ENCODE results near the gene KRTAP10-3.

KRTAP10-3 gene

GRCh38 chr21:44533121-44533890 is 25.3 kb downstream of the KRTAP10-3 start:
- H3K9me3 Mint-ChIP-seq = no peaks in the 10 kb centered on the region
- H3K4me3 Mint-ChIP-seq = no peak overlapping the region
- no peaks in the 10 kb centered on the region for H3K36me3 Mint-ChIP-seq (ENCODE audit: low read depth)
- no peaks in the 10 kb centered on the region for H3K4me1 Mint-ChIP-seq
- TF ChIP-seq CTCF (IDR thresholded peaks at IDR 0.05) = no peak
- no peak for DNase-seq
- H3K27me3 Mint-ChIP-seq (ENCODE audit: low read depth, poor library complexity) = peaks cover 8% of the 10 kb centered on the region
- no peak overlapping the region for H3K27ac Mint-ChIP-seq

GRCh38 chr21:44532712-44533111 is 25.9 kb downstream of the KRTAP10-3 start:
- no peak for TF ChIP-seq CTCF (IDR thresholded peaks at IDR 0.05)
- Mint-ChIP-seq H3K4me1 (no peaks in the 10 kb centered on the region), H3K4me3 (no peak overlapping the region), H3K27ac (no peak overlapping the region), H3K27me3 (ENCODE audit: low read depth, poor library complexity) (peaks cover 8% of the 10 kb centered on the region), H3K9me3 (no peaks in the 10 kb centered on the region), H3K36me3 (ENCODE audit: low read depth) (no peaks in the 10 kb centered on the region)
- no peak for DNase-seq

- no peak overlapping the region for H3K27ac Mint-ChIP-seq
- no peak for TF ChIP-seq CTCF (IDR thresholded peaks at IDR 0.05)
- no peak overlapping the region for H3K4me3 Mint-ChIP-seq
- H3K9me3 Mint-ChIP-seq = no peaks in the 10 kb centered on the region
- peaks cover 10% of the 10 kb centered on the region for H3K27me3 Mint-ChIP-seq (ENCODE audit: low read depth, poor library complexity)
- H3K36me3 Mint-ChIP-seq (ENCODE audit: low read depth) = no peaks in the 10 kb centered on the region
- H3K4me1 Mint-ChIP-seq = no peaks in the 10 kb centered on the region
- no peak for DNase-seq
Measured at GRCh38 chr21:44531606-44532564, 26.7 kb downstream of the KRTAP10-3 start.

GRCh38 chr21:44530903-44531605 is 27.5 kb downstream of the KRTAP10-3 start:
- DNase-seq = no peak
- H3K36me3 Mint-ChIP-seq (ENCODE audit: low read depth) = no peaks in the 10 kb centered on the region
- no peak overlapping the region for H3K4me3 Mint-ChIP-seq
- H3K27ac Mint-ChIP-seq = no peak overlapping the region
- no peak for TF ChIP-seq CTCF (IDR thresholded peaks at IDR 0.05)
- peaks cover 11% of the 10 kb centered on the region for H3K27me3 Mint-ChIP-seq (ENCODE audit: low read depth, poor library complexity)
- H3K4me1 Mint-ChIP-seq = no peaks in the 10 kb centered on the region
- H3K9me3 Mint-ChIP-seq = no peaks in the 10 kb centered on the region

- no peak for DNase-seq
- Mint-ChIP-seq H3K36me3 (ENCODE audit: low read depth) (no peaks in the 10 kb centered on the region), H3K4me3 (no peak overlapping the region), H3K27me3 (ENCODE audit: low read depth, poor library complexity) (peaks cover 11% of the 10 kb centered on the region), H3K9me3 (no peaks in the 10 kb centered on the region), H3K4me1 (no peaks in the 10 kb centered on the region), H3K27ac (peak overlapping the region; percentile 89)
- no peak for TF ChIP-seq CTCF (IDR thresholded peaks at IDR 0.05)
Measured at GRCh38 chr21:44530221-44530902, 28.2 kb downstream of the KRTAP10-3 start.
